ENCODE data around the gene FILIP1L.

FILIP1L gene

GRCh38 chr3:99984668-99985067 lies 129.6 kb downstream of the FILIP1L start:
- Histone ChIP-seq H3K4me1 (no peaks in the 10 kb centered on the region), H3K4me3 (ENCODE audit: low read depth, low read length) (no peak overlapping the region), H2AFZ (no peak overlapping the region), H3K36me3 (ENCODE audit: control insufficient read depth, insufficient read depth, low read length) (no peaks in the 10 kb centered on the region), H3K27me3 (ENCODE audit: control insufficient read depth, insufficient read depth, low read length) (no peaks in the 10 kb centered on the region), H3K4me2 (ENCODE audit: low read length) (no peak overlapping the region), H3K27ac (no peak overlapping the region), H3K9me3 (ENCODE audit: control insufficient read depth, low read length) (no peaks in the 10 kb centered on the region), H3K9ac (no peak overlapping the region), H3K79me2 (no peaks in the 10 kb centered on the region)
- TF ChIP-seq, protein P1, sequence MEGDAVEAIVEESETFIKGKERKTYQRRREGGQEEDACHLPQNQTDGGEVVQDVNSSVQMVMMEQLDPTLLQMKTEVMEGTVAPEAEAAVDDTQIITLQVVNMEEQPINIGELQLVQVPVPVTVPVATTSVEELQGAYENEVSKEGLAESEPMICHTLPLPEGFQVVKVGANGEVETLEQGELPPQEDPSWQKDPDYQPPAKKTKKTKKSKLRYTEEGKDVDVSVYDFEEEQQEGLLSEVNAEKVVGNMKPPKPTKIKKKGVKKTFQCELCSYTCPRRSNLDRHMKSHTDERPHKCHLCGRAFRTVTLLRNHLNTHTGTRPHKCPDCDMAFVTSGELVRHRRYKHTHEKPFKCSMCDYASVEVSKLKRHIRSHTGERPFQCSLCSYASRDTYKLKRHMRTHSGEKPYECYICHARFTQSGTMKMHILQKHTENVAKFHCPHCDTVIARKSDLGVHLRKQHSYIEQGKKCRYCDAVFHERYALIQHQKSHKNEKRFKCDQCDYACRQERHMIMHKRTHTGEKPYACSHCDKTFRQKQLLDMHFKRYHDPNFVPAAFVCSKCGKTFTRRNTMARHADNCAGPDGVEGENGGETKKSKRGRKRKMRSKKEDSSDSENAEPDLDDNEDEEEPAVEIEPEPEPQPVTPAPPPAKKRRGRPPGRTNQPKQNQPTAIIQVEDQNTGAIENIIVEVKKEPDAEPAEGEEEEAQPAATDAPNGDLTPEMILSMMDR (IDR thresholded peaks at IDR 0.05), result no peak

- H3K79me2 ChIP-seq, result no peaks in the 10 kb centered on the region
- H3K9me3 ChIP-seq (ENCODE audit: control insufficient read depth, low read length), result no peaks in the 10 kb centered on the region
- H3K27me3 ChIP-seq (ENCODE audit: control insufficient read depth, insufficient read depth, low read length), result no peaks in the 10 kb centered on the region
- no peak overlapping the region for H3K27ac ChIP-seq
- no peak overlapping the region for H2AFZ ChIP-seq
- no peak overlapping the region for H3K4me2 ChIP-seq (ENCODE audit: low read length)
- no peak overlapping the region for H3K4me3 ChIP-seq (ENCODE audit: low read depth, low read length)
- H3K9ac ChIP-seq, result no peak overlapping the region
- TF ChIP-seq, protein P1 (IDR thresholded peaks at IDR 0.05), result no peak
- no peaks in the 10 kb centered on the region for H3K36me3 ChIP-seq (ENCODE audit: control insufficient read depth, insufficient read depth, low read length)
- H3K4me1 ChIP-seq, result no peaks in the 10 kb centered on the region
Observed at GRCh38 chr3:99984139-99984538, 130.2 kb downstream of the FILIP1L start.

DNA sequence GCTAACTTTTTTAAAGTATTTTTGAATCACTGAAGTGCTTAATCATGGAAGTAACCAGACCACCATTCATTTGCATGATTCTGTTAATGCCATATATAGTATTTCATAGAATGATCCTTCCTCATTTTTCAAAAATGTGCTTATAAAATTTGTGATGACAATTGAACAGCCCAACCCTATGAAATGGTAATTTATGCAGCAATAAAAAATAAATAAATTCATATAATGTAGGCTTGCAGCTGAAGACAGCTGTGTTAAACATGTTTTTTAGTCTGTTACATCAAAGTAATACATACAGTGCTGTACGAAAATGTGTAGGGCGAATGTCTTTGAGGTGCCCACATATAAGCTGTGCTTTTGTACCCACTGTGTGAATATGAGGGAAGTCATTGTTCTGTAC lies 131.7 kb downstream of the FILIP1L start:
- H3K27ac ChIP-seq, result no peak overlapping the region
- no peak overlapping the region for H2AFZ ChIP-seq
- no peak overlapping the region for H3K4me2 ChIP-seq (ENCODE audit: low read length)
- H3K4me3 ChIP-seq (ENCODE audit: low read depth, low read length), result no peak overlapping the region
- H3K36me3 ChIP-seq (ENCODE audit: control insufficient read depth, insufficient read depth, low read length), result no peaks in the 10 kb centered on the region
- peaks cover 4% of the 10 kb centered on the region for H3K79me2 ChIP-seq
- H3K9me3 ChIP-seq (ENCODE audit: control insufficient read depth, low read length), result no peaks in the 10 kb centered on the region
- H3K27me3 ChIP-seq (ENCODE audit: control insufficient read depth, insufficient read depth, low read length), result no peaks in the 10 kb centered on the region
- TF ChIP-seq, protein P1 (IDR thresholded peaks at IDR 0.05), result no peak
- H3K4me1 ChIP-seq, result no peaks in the 10 kb centered on the region
- H3K9ac ChIP-seq, result no peak overlapping the region

DNA sequence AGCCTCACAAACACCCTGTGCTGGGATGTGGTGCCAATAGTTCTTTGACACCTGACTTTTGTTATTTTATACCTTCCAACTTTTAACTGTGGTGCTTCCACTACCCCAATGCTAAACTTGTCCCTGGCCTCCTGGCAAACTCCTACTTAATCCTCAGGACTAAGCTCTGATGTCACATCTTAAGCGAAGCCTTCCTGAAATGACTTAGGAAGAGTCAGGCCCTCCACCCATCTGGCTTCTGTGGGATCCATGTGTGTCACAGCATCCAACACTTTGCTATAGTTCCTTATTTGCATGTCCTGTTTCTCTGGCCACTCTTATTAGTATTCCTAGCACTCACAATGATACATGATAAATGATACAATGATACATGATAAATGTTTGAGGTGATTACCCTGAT lies 133.2 kb downstream of the FILIP1L start:
- Histone ChIP-seq H2AFZ (no peak overlapping the region), H3K27ac (no peak overlapping the region)

DNA sequence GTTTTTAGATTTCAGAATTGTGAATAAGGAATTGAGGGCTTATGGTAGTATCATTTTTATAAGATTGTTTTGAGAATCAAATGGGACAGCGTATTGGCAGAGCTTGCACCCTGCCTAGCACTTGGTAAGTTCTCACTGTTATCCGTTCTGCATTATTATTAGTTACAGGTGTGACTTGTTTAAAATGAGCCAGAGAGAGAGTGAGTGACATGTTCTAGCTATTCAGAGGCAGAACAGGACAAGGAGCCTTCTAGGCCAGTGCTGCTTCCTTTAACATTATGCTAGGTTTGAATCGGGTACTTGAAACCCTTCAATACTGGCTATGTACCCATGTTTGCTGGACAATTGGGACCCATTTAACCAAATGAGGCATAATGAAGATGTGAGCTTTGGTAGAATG lies 133.7 kb downstream of the FILIP1L start:
- H3K4me2 ChIP-seq (ENCODE audit: low read length), result no peak overlapping the region
- H3K9me3 ChIP-seq (ENCODE audit: control insufficient read depth, low read length), result no peaks in the 10 kb centered on the region
- no peaks in the 10 kb centered on the region for H3K27me3 ChIP-seq (ENCODE audit: control insufficient read depth, insufficient read depth, low read length)
- H3K27ac ChIP-seq, result no peak overlapping the region
- H3K9ac ChIP-seq, result no peak overlapping the region
- no peaks in the 10 kb centered on the region for H3K4me1 ChIP-seq
- no peak overlapping the region for H2AFZ ChIP-seq
- peaks cover 8% of the 10 kb centered on the region for H3K79me2 ChIP-seq
- TF ChIP-seq, protein P1 (IDR thresholded peaks at IDR 0.05), result no peak
- no peak overlapping the region for H3K4me3 ChIP-seq (ENCODE audit: low read depth, low read length)
- no peaks in the 10 kb centered on the region for H3K36me3 ChIP-seq (ENCODE audit: control insufficient read depth, insufficient read depth, low read length)

More for the DNA sequence above, 133.2 kb downstream of the FILIP1L start:
- Histone ChIP-seq H3K4me3 (ENCODE audit: low read depth, low read length) (no peak overlapping the region), H3K4me1 (no peaks in the 10 kb centered on the region), H3K9ac (no peak overlapping the region), H3K79me2 (peaks cover 8% of the 10 kb centered on the region), H3K27me3 (ENCODE audit: control insufficient read depth, insufficient read depth, low read length) (no peaks in the 10 kb centered on the region), H3K4me2 (ENCODE audit: low read length) (no peak overlapping the region), H3K9me3 (ENCODE audit: control insufficient read depth, low read length) (no peaks in the 10 kb centered on the region), H3K36me3 (ENCODE audit: control insufficient read depth, insufficient read depth, low read length) (no peaks in the 10 kb centered on the region)
- TF ChIP-seq, protein P1 (IDR thresholded peaks at IDR 0.05), result no peak

Measured in parathyroid adenoma (tissue), 2 donors.